Limb (tissue), 2 donors: ENCODE measurements around the gene SNX15.
"Not testable (repeated sequence)": the region's sequence is repeated elsewhere in the genome, so short reads cannot be mapped to it uniquely, and the experiment has no call there.

ENCODE experiments used
- DNase-seq, 2 donors: peaks; one replicate each; pipeline ENCODE4 v3.0.0-alpha.2; 2016; ENCODE audit errors: extremely low spot score in 2 of 2

SNX15 gene

DNA sequence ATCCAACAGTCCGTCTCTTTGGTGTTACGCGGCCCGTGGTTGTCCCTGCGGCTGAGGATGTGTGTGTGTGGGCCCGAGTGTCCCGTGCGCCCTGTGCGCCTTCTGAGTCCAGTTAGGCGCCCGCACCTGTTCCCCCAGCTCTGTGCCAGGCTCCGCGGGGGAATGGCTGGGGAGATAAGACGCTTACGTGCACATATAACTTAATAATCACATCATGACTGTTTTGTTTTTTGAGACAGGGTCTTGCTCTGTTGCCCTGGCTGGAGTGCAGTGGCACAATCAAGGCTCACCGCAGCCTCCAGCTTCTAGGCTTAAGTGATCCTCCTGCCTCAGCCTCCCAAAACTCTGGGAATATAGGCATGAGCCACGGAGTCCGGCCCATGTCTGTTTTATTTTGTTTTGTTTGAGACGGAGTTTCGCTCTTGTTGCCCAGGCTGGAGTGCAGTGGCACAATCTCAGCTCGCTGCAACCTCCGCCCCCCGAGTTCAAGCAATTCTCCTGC, 12.5 kb upstream of the SNX15 start:
- no peak for DNase-seq

DNA sequence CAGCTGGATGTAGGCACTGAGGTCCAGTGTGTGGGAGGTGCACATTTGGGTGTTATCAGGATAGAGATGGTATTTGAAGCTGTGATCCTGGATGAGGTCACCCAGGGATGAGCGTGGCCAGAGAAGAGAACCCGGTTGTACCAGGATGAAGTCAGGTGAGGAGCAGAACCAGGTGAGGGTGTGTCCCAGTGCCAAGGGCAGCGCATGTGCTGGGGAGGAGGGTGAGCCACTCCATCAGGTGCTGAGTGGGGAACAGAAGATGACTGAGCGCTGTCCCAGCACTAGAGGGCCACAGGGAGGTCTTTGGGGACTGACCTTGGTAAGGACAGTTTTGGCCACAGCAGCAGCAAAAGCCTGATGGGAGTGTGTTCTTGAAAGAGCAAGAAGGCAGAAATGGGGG, 10.5 kb upstream of the SNX15 start:
- no peak for DNase-seq

DNA sequence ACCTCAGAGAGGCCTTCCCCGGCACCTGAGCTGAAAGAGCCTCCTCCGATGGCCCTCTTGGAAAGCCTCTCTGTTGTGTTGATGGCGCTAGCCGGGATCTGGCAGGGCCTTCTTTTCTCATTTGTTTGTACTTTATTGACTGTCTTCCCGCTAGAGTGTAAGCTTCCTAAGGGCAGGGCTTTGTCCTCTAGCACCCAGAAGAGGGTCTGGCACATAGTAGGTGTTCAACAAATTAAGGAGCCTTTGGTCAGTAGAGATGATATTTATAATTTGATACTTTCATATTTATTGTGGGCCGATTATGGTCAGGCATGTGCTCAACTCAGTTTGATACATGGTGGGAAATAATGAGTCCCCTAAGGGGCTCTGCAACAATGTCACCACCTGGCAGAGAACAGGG, 9.3 kb upstream of the SNX15 start:
- no peak for DNase-seq

DNA sequence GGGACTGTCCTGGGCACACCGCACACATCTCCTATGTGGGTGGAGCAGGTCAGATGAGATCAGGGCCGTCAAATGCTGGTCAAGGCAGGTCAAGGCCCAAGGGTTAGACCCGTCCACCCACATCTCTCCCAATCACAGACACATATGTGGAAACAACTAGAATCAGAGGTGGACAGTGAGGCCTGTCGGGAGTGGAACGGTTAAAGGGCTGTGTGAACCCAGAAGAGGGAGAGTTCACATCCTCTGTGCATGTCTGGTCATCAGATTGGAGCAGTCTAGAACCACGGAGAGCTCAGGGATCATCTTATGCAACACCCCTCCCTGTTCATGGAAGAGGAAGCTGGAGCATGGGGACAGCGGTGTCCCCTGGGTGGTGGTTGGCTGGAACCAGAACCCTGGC, 7.4 kb upstream of the SNX15 start:
- no peak for DNase-seq

DNA sequence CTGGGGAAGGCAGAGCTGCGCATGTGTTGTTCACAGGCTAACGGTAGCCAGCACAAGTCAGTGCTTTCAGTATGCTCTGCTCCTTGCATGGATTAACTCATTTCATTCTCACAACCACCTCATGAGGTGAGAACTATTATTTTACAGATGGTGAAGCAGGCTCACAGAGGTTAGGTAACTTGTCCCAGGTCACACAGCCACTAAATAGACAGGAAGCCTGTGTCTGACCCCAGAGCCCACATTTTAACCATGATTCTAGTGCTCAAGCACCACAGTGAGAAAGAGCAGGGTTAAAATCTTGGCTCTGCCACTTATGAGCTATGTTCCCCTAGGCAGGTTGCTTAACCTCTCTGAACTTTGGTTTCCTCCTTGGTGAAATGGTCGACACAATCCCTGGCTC, 6.2 kb upstream of the SNX15 start:
- no peak for DNase-seq

DNA sequence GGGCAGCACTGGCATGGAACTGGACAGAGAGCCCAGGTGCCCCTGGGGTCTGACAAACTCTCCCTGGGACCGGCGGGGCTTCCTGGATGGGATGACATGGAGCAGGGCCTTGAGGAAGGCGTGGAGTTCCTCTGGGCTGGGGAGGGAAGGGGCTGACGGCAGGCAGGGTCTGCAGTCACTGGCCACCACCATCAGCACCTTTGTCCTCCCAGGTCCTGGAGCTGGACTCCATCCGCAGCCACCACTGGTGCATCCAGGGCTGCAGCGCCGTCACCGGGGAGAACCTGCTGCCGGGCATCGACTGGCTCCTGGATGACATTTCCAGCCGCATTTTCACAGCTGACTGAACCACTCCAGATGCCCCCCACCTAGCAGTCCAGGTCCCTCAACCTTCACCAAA, 5.7 kb upstream of the SNX15 start:
- no peak for DNase-seq

DNA sequence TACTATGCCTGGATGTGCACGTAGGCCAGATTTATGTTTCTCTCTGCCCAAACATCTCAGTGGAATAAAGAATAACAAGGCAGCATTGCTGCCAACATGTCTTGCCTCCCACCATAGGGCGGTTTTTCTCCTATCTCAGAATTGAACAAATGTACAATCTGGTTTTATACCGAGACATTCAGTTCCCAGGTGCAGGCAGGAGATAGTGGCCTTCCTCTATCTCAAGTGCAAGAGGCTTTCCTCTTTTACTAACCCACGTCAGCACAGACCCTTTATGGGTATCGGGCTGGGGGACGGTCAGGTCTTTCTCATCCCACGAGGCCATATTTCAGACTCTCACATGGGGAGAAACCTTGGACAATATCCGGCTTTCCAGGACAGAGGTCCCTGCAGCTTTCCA, 3.7 kb upstream of the SNX15 start:
- not testable (repeated sequence) for DNase-seq

DNA sequence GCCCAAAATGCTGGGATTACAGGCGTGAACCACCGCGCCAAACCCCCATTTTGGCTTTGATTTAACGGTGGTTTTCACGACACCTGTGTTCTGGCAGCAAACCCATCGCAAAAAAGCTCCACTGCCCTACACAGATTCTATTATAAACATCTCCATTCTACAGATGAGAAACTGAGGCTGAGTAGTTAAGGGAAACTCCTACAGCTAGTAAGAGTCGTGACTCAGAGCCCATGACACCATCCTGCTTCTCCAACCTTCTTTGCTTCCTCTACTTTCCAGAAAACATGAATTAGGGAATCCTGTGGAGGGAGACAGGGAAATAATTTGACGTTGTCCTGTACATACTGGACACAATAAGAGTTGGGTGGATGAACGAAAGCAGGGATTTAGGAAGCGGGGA, 429 bp upstream of the SNX15 start:
- DNase-seq: no peak

DNA sequence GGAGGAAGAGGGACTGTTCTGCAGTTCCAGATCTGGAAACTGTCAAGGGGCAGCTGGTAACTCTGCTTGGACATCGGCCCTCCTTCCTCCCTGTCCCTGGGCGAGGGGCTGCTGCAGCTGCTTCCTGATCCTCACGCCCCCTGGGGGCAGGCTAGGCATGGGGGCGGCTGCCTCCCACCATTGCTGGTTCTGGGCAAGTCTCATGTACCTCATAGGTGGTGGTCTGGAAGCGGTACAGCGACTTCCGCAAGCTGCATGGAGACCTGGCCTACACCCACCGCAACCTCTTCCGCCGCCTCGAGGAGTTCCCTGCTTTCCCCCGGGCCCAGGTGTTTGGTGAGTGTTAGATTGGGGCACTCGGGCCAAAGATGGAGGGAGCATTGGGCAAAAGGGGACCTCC, 5.0 kb downstream of the SNX15 start:
- DNase-seq: no peak

DNA sequence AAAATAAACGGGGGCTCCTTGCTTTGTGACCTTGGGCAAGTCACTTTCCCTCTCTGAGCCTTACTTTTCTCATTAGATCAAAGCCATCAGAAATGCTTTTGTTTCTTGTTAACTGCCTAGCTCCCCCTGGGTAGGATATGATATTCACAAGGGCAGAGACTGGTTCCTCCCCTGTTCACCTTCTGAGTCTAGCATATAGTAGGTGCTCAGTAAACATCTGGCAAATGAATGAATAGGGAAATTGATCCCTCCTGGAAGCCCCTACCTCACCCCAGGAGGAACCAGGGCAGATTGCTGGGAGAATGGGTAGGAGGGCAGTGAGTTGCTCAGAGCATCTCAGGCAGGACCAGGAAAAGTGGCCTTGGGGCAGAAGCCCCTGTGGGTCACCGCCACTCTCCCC, 7.2 kb downstream of the SNX15 start:
- no peak for DNase-seq

DNA sequence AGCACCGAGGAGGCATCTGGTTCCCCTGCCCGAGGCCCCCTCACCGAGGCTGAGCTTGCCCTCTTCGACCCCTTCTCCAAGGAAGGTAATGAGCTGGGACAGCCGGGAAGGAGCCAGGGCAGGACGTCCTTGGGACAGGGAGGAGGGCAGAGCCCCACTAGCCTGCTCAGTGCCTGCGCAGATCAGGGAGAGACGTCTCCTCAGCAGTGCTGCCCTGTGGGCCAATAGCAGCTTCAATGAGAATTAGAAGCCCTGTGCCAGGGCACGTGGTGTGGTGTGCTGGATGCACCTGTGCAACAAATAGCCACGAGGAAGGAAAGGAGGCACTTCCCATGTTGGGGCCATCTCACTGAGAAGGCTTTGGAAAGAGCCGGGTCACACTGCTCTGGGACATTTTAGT, 8.3 kb downstream of the SNX15 start:
- DNase-seq: no peak

DNA sequence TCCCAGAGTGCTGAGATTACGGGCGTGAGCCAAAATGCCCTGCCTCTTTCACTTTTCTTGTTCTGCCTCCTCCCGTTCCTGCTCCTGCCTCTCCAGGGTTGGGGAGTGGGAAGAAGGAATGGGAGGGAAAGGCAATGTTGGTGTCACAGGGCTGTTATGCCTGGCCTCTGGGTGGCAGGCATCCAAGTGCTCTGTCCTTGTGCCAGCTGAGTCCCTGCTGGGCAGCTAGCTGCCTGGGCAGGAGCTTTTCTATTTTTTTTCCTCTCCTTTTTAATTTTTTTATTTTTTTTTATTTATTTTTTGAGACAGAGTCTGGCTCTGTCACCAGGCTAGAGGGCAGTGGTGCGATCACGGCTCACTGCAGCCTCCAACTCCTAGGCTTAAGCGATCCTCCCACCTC, 9.7 kb downstream of the SNX15 start:
- DNase-seq: no peak

DNA sequence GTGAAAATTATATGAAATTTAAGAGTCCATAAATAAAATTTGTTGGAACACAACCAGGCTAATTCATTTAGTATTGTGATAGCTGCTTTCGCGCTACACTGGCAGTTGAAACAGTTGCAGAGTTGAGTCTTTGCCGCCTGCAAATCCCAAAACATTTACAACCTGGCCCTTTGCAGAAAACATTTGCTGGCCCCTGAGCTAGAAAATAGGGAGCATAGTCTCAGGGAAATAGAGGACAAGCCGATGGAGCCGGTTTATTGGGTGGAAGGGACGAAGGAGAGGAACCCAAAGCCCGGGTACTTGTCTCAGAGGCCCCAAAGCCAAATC, 13.2 kb downstream of the SNX15 start:
- DNase-seq: no peak

DNA sequence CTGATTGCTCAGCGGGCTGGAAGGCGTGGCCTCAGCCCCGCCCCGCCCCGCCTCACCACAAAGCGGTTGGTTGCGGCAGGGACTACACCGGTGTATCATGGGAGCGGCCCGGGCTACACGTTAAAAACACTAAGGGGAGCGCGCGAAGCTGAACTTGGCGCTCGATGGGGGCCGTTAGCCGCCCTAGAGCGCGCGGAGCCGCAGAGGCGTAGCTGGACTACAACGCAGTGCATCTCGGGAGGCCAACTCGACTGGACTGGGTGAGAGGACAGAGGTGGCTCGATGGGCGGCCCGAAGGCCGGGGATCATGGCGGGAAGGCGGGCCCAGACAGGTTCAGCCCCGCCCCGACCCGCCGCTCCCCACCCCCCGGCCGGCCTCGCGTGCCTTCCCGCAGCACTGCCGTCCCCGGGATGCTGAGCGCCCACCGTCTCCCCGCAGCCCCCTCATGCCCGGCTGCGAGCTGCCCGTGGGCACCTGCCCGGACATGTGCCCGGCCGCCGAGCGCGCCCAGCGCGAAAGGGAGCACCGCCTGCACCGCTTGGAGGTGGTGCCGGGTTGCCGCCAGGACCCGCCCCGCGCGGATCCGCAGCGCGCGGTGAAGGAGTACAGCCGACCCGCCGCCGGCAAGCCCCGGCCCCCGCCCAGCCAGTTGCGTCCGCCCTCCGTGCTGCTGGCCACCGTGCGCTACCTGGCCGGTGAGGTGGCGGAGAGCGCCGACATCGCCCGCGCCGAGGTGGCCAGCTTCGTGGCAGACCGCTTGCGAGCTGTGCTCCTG, 13.8 kb downstream of the SNX15 start, which contains the start of gene SAC3D1:
TSS of gene SAC3D1 (plus strand) at position 364 of the 776 bp plus-strand sequence. CDS start at position 447, 83 bp downstream.
- peak; percentile 90 to 92 for DNase-seq

DNA sequence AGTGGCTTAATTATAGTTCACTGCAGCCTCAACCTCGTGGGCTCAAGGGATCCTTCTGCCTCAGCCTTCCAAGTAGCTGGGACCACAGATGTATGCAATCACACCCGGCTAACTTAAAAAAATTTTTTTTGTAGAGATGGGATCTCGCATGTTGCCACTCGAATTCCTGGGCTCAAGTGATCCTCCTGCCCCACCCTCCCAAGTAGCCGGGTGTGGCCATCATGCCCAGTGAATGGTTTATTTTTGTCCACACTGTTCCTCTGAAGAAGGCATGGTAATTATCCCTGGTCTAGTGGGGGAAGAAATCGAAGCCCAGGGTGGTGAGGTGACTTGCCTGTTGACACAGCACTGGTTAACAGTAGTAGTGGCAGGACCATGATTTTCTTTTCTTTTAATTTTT, 15.7 kb downstream of the SNX15 start:
- no peak for DNase-seq

DNA sequence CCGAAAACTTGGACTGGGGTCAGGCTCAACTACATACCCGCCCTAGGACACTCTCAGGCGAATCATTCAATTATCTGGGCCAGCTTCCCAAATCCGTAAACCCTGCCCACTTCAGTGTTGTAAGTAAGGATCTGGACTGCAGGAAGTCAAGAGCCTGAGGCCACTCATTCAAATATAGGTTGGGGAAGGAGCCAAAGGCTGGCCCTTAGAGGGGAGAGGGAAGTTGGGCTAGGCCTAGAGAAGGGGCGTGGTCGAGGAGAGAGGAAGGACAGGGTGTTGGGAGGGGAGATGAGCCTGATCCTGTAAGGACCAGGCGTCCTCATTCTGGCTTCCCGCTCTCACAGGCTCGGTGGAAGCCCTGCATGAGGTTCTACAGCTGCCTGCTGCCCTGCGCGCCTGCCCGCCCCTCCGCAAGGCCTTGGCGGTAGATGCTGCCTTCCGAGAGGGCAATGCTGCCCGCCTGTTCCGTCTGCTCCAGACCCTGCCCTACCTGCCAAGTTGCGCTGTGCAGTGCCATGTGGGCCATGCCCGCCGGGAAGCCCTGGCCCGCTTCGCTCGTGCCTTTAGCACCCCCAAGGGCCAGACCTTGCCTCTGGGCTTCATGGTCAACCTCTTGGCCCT, 16.8 kb downstream of the SNX15 start:
- no peak for DNase-seq

DNA sequence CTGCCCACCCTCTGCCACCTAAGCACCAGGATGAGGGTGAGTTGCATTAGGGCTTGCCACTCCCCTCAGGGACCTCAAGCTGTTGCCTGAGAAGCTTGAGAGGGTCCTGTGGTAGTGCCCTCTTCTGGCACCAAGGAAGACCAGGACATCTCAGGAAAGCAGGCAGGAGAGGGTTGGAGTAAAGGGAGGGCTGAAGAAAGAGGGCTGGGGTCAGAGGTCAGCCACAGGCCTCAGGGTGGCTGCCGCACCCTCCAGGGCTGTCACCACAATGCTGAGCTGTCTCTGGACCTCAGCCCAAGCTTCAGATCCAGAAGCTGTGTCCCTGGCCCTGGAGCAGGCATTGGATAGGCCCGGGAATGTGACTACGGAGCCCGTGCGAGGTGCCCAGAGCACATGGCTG, 17.8 kb downstream of the SNX15 start:
- no peak for DNase-seq

DNA sequence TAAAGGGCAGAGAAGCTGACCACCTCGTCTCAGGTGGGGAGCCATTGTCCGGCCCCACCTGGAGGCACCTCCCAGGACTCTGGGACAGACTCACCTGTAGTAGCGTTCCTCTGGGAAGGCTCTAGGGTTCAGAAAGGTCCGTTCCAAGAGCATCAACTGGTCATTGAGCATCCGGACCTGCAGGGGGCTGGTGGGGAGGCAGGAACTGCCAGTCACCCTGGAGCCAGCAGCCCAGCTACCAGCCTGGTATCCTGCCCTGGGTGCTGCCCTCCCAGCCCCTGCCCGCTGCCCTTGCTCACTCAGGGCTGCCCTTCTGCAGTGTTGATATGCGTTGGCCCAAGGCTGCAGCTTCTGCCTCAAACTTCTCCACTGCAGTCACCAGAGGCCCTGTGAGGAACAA, 18.5 kb downstream of the SNX15 start:
- no peak for DNase-seq

DNA sequence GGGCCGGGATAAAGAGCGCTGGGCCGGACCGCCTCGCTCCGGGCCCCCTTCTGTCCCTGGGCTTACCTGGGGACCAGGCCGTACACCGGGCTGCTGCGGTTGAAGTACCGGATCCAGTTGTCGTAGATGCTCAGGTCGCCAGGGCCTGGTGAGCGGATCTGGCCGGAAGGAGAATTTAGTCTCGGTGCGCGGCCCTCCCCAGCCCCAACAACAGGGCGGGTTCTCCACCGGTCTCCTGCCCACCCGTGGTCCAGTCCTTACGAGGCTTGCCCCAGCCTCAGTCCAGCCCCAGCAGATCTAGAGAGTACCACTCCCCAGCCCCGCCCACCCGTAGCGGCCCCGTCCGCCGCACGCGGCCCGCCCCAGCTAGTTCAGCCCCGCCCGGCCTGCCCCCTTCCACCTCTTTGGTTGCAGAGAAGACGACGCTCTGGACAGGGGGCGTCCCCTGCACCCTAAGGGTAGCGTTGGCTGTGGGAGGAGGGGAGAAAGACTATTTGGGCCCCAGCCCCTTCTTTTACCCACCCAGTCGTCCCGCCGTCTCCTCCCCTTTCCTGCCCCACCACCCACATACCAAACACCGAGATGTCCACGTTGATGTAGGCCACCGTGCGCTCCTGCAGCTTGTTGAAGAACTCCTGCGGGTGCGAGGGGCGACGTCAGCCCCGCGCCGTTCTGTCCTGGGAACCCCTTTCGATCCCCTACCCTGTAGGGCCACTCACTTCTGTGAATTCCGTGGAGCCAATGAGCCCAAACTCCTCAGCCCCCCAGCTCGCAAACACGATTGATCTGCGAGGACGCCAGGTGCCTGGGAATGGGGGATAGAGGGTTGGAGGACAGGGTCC, 20.6 kb downstream of the SNX15 start:
- DNase-seq: peak; percentile 4 to 47

DNA sequence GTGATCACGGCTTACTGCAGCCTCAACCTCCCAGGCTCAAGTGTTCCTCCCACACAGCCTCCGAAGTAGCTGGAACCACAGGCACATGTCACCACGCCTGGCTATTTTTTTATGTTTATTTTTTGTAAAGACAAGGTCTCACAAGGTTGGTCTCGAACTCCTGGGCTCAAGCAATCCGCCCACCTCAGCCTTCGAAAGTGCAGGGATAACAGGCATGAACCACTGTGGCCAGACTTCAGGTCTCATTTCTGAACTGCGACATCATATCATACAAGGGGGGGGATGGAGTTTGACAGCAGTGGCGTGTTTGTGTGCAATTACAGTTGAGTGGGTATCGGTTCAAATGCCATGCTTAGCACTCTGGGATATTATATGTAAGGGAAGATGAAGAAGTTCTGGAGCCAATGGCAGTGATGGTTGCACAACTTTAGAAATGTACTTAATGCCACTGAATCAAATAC, 24.2 kb downstream of the SNX15 start:
- DNase-seq: no peak

DNA sequence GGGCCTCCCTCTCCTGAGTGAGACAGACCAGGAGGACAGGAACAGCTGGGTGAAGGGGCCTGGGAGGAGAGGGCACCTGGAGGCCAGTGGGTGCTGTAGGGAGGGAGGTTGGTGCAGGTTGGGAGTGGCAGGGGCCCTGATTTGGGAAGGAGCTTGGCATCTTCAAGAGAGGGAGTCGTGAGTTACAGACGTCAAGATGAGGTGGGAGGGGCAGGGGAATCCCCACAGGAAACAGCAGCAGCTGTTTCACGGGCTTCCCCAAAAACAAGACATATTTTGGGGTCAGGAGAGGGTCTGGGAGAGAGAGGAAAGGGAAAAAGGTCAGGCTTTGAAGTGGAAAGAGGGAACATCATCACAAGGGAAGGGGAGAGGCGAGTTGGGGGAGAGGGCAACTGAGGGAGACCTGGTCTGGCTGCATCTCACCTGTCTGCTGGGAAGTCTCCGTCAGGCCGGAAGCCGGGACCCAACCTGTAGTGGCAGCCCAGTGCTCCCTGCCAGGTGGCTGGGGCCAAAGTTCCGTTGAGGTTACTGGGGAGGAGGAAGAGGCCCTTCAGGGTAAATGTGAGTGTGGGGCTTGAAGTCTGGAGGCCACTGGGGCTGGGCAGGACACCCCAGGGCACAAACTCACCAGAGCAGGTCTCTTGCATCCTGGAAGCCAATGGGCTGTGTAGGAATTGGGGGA, 26.7 kb downstream of the SNX15 start:
- DNase-seq: no peak

DNA sequence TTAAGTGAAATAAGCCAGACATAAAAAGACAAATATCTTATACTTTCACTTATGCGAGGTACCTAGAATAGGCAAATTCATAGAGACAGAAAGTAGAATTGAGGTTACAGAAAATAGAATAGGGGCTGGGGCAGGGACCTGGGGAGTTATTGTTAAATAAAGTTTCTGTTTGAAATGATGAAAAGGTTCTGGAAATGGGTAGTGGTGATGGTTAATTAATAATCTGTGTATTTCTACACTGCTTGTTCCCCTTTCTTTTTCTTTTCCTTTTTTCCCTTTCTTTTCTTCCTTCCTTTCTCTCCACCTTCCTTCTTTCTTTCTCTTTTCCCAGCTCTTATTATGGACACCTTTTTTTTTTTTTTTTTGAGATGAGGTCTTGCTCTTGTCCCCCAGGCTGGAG, 28.3 kb downstream of the SNX15 start:
- no peak for DNase-seq
